ENCODE data around the gene ULK4. TPM values are rescaled to one million over a fixed set of nuclear protein-coding genes. Genes with fewer than 3 reads are reported as not detected.

ULK4 gene
- polyA plus RNA-seq, 1 donor from 2014 or later = 7.2 TPM

- Histone ChIP-seq H3K79me2 (replicated peaks; ENCODE audit: insufficient read depth, low read length) (no peaks in the 10 kb centered on the region), H3K27me3 (ENCODE audit: insufficient read depth, low read depth, low read length) (no peaks in the 10 kb centered on the region)
- TF ChIP-seq POLR2AphosphoS5 (IDR thresholded peaks at IDR 0.05) (no peak), EP300 (conservative IDR thresholded peaks at IDR 0.05; ENCODE audit: poor library complexity, severe bottlenecking) (no peak), TAF1 (IDR thresholded peaks at IDR 0.05; ENCODE audit: low read depth) (no peak), RAD21 (conservative IDR thresholded peaks at IDR 0.05) (no peak), EZH2 (IDR thresholded peaks at IDR 0.05; ENCODE audit: borderline replicate concordance, insufficient read depth, low read length, poor library complexity, severe bottlenecking) (no peak), SMC3 (conservative IDR thresholded peaks at IDR 0.05; ENCODE audit: poor library complexity) (no peak), CTCF (IDR thresholded peaks at IDR 0.05; ENCODE audit: poor library complexity, severe bottlenecking) (no peak), MXI1 (conservative IDR thresholded peaks at IDR 0.05; ENCODE audit: poor library complexity, severe bottlenecking) (no peak)
- TF ChIP-seq, protein P1, sequence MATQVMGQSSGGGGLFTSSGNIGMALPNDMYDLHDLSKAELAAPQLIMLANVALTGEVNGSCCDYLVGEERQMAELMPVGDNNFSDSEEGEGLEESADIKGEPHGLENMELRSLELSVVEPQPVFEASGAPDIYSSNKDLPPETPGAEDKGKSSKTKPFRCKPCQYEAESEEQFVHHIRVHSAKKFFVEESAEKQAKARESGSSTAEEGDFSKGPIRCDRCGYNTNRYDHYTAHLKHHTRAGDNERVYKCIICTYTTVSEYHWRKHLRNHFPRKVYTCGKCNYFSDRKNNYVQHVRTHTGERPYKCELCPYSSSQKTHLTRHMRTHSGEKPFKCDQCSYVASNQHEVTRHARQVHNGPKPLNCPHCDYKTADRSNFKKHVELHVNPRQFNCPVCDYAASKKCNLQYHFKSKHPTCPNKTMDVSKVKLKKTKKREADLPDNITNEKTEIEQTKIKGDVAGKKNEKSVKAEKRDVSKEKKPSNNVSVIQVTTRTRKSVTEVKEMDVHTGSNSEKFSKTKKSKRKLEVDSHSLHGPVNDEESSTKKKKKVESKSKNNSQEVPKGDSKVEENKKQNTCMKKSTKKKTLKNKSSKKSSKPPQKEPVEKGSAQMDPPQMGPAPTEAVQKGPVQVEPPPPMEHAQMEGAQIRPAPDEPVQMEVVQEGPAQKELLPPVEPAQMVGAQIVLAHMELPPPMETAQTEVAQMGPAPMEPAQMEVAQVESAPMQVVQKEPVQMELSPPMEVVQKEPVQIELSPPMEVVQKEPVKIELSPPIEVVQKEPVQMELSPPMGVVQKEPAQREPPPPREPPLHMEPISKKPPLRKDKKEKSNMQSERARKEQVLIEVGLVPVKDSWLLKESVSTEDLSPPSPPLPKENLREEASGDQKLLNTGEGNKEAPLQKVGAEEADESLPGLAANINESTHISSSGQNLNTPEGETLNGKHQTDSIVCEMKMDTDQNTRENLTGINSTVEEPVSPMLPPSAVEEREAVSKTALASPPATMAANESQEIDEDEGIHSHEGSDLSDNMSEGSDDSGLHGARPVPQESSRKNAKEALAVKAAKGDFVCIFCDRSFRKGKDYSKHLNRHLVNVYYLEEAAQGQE (IDR thresholded peaks at IDR 0.05; ENCODE audit: borderline replicate concordance) = no peak
These were observed 380.2 kb downstream of the ULK4 start for GRCh38 chr3:41581700-41582099.

GRCh38 chr3:41580274-41580959 lies 381.5 kb downstream of the ULK4 start:
- no peaks in the 10 kb centered on the region for H4K20me1 ChIP-seq (ENCODE audit: insufficient read depth)
- H3K79me2 ChIP-seq (replicated peaks; ENCODE audit: insufficient read depth, low read length) = no peaks in the 10 kb centered on the region
- H3K9ac ChIP-seq (ENCODE audit: low read length) = no peak overlapping the region
- H3K9me2 ChIP-seq (ENCODE audit: insufficient read depth, low read length) = no peaks in the 10 kb centered on the region
- H3K27ac ChIP-seq (ENCODE audit: low read length) = no peak overlapping the region
- no peaks in the 10 kb centered on the region for H3K9me3 ChIP-seq (ENCODE audit: low read length)
- no peaks in the 10 kb centered on the region for H3F3A ChIP-seq (ENCODE audit: insufficient read depth, low read length, poor library complexity, severe bottlenecking)
- no peak overlapping the region for H3K4me2 ChIP-seq (ENCODE audit: low read length)
- H2AFZ ChIP-seq (ENCODE audit: low read depth, low read length) = no peak overlapping the region
- no peaks in the 10 kb centered on the region for H3K36me3 ChIP-seq (ENCODE audit: insufficient read depth, low read length)
- H3K27me3 ChIP-seq (ENCODE audit: insufficient read depth, low read depth, low read length) = no peaks in the 10 kb centered on the region
- TF ChIP-seq CTCF (IDR thresholded peaks at IDR 0.05; ENCODE audit: poor library complexity, severe bottlenecking) (no peak), EP300 (conservative IDR thresholded peaks at IDR 0.05; ENCODE audit: poor library complexity, severe bottlenecking) (no peak), SMC3 (conservative IDR thresholded peaks at IDR 0.05; ENCODE audit: poor library complexity) (no peak), TAF1 (IDR thresholded peaks at IDR 0.05; ENCODE audit: low read depth) (no peak), EZH2 (IDR thresholded peaks at IDR 0.05; ENCODE audit: borderline replicate concordance, insufficient read depth, low read length, poor library complexity, severe bottlenecking) (no peak), RAD21 (conservative IDR thresholded peaks at IDR 0.05) (no peak), MXI1 (conservative IDR thresholded peaks at IDR 0.05; ENCODE audit: poor library complexity, severe bottlenecking) (no peak), POLR2AphosphoS5 (IDR thresholded peaks at IDR 0.05) (no peak)
- TF ChIP-seq, protein P1 (IDR thresholded peaks at IDR 0.05; ENCODE audit: borderline replicate concordance) = no peak
- H3K4me3 ChIP-seq (ENCODE audit: low read length) = no peak overlapping the region

More at GRCh38 chr3:41581700-41582099, 380.2 kb downstream of the ULK4 start:
- H4K20me1 ChIP-seq (ENCODE audit: insufficient read depth) = no peaks in the 10 kb centered on the region
- no peaks in the 10 kb centered on the region for H3F3A ChIP-seq (ENCODE audit: insufficient read depth, low read length, poor library complexity, severe bottlenecking)
- H3K9ac ChIP-seq (ENCODE audit: low read length) = no peak overlapping the region
- H3K9me2 ChIP-seq (ENCODE audit: insufficient read depth, low read length) = no peaks in the 10 kb centered on the region
- no peak overlapping the region for H3K27ac ChIP-seq (ENCODE audit: low read length)
- no peak overlapping the region for H3K4me3 ChIP-seq (ENCODE audit: low read length)
- H3K9me3 ChIP-seq (ENCODE audit: low read length) = no peaks in the 10 kb centered on the region
- no peak overlapping the region for H3K4me2 ChIP-seq (ENCODE audit: low read length)
- H3K36me3 ChIP-seq (ENCODE audit: insufficient read depth, low read length) = no peaks in the 10 kb centered on the region
- no peak overlapping the region for H2AFZ ChIP-seq (ENCODE audit: low read depth, low read length)

Data from neural cell (in vitro differentiated cells).